SK-N-SH treated with all-trans-retinoic acid at 6 μM for 48 hours (cell line): Measurements from ENCODE around the gene TIAM1.

Experiments
- ATAC-seq: fragments of 200-7000 bp; cut with Tn5 transposase; 3 replicates; pipeline ENCODE4 v1.9.1; 2020; ENCODE audit warnings: mild to moderate bottlenecking, moderate library complexity
- ARNTL ChIP-seq: fragments of 450-650 bp; formaldehyde crosslinking; IDR thresholded peaks from 2 replicates; pipeline ENCODE4 v1.5.0; 2020; ENCODE audit warnings: low read depth, mild to moderate bottlenecking, moderate library complexity, borderline replicate concordance
- BACH2 ChIP-seq: fragments of 250-450 bp; sonication (Bioruptor Pico); IDR thresholded peaks from 2 replicates; pipeline ENCODE4 v1.9.0; 2021; ENCODE audit warnings: mild to moderate bottlenecking, borderline replicate concordance
- CREB5 ChIP-seq: fragments of 250-450 bp; sonication (Bioruptor Pico); IDR thresholded peaks from 2 replicates; pipeline ENCODE4 v1.5.1; 2020; ENCODE audit warnings: low read depth, mild to moderate bottlenecking, moderate library complexity
- CSRNP3 ChIP-seq: fragments of 250-450 bp; sonication (Bioruptor Pico); IDR thresholded peaks from 2 replicates; pipeline ENCODE4 v1.5.1; 2021; ENCODE audit warnings: mild to moderate bottlenecking, moderate library complexity
- ESRRG ChIP-seq: fragments of 250-450 bp; sonication (Bioruptor Pico); IDR thresholded peaks from 2 replicates; pipeline ENCODE4 v1.6.1; 2021; ENCODE audit warnings: mild to moderate bottlenecking
- ISL1 ChIP-seq: fragments of 250-450 bp; sonication (Bioruptor Pico); IDR thresholded peaks from 2 replicates; pipeline ENCODE4 v2.1.2; 2022; ENCODE audit warnings: mild to moderate bottlenecking, moderate library complexity
- OSR1 ChIP-seq: fragments of 250-450 bp; sonication (Bioruptor Pico); IDR thresholded peaks from 2 replicates; pipeline ENCODE4 v1.8.0; 2022; ENCODE audit warnings: moderate library complexity, mild to moderate bottlenecking, inconsistent platforms
- RARB ChIP-seq: fragments of 250-450 bp; sonication (Bioruptor Pico); IDR thresholded peaks from 2 replicates; pipeline ENCODE4 v1.8.0; 2021; ENCODE audit warnings: mild to moderate bottlenecking, moderate library complexity
- SNAI2 ChIP-seq: fragments of 250-450 bp; sonication (Bioruptor Pico); IDR thresholded peaks from 2 replicates; pipeline ENCODE4 v1.5.0; 2020; ENCODE audit warnings: mild to moderate bottlenecking, moderate library complexity
- TOX ChIP-seq: fragments of 250-450 bp; sonication (Bioruptor Pico); IDR thresholded peaks from 2 replicates; pipeline ENCODE4 v1.8.0; 2021; ENCODE audit warnings: mild to moderate bottlenecking, moderate library complexity, borderline replicate concordance
- ZFP3 ChIP-seq: fragments of 250-450 bp; sonication (Bioruptor Pico); IDR thresholded peaks from 2 replicates; pipeline ENCODE4 v1.5.0; 2020; ENCODE audit warnings: mild to moderate bottlenecking, moderate library complexity
- ZFP30 ChIP-seq: fragments of 450-650 bp; formaldehyde crosslinking; IDR thresholded peaks from 2 replicates; pipeline ENCODE4 v1.5.0; 2022; ENCODE audit warnings: mild to moderate bottlenecking, moderate library complexity
- ZNF565 ChIP-seq: fragments of 450-650 bp; formaldehyde crosslinking; conservative IDR thresholded peaks from 2 replicates; pipeline ENCODE4 v1.5.0; 2020; ENCODE audit warnings: low read depth, mild to moderate bottlenecking, moderate library complexity
- ZNF8 ChIP-seq: fragments of 450-650 bp; formaldehyde crosslinking; IDR thresholded peaks from 2 replicates; pipeline ENCODE4 v1.5.0; 2020; ENCODE audit warnings: mild to moderate bottlenecking, moderate library complexity
- TF ChIP-seq, protein P1 (sequence below): fragments of 250-450 bp; sonication (Bioruptor Pico); IDR thresholded peaks from 2 replicates; pipeline ENCODE4 v1.8.0; 2020; ENCODE audit warnings: mild to moderate bottlenecking, moderate library complexity, borderline replicate concordance

The TIAM1 gene

DNA sequence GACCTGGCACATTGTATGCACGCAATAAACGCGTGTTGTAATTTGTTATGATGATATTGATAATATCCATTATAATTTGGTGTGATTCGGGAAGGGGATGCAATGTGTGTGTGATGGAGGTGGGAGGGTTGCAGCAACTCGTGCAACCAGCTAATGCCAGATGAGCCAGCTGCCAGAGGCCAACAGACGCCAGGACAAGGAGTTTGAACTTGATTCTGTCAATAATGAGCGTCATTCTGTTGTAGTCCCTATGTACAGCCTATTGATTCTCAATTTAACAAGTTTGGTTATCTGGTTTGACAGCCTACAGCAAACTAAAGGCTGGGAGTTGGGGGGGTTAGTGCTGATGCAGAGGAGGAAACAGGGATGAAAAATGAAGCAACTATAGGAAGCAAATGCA, 35.5 kb downstream of the TIAM1 start:
- ATAC-seq = no peak

DNA sequence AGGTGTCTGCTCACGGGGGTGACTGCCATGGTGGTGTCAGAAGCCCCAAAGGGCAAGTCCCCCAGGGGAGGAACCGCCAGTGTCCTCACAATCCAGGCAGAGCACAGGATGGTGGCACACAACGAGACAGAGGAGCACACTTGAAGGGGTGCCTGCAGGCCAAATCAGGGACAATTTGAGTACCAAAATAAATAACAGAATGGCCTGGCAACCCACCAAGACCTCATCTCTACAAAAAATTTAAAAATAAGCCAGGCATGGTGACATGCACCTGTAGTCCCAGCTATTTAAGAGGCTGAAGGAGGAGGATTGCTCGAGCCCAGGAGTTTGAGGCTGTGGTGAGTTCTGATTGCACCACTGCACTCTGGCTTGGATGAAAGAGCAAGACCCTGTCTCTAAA, 38.2 kb downstream of the TIAM1 start:
- no peak for TF ChIP-seq BACH2 (CRISPR knock-in tag)
- no peak for ATAC-seq

More for the DNA sequence above, 35.5 kb downstream of the TIAM1 start:
- TF ChIP-seq ZFP3 (CRISPR knock-in tag) = no peak
- no peak for TF ChIP-seq OSR1 (CRISPR knock-in tag)
- TF ChIP-seq RARB (CRISPR knock-in tag) = no peak
- no peak for TF ChIP-seq CREB5 (CRISPR knock-in tag)
- no peak for TF ChIP-seq BACH2 (CRISPR knock-in tag)
- TF ChIP-seq ARNTL = no peak
- TF ChIP-seq, protein P1, sequence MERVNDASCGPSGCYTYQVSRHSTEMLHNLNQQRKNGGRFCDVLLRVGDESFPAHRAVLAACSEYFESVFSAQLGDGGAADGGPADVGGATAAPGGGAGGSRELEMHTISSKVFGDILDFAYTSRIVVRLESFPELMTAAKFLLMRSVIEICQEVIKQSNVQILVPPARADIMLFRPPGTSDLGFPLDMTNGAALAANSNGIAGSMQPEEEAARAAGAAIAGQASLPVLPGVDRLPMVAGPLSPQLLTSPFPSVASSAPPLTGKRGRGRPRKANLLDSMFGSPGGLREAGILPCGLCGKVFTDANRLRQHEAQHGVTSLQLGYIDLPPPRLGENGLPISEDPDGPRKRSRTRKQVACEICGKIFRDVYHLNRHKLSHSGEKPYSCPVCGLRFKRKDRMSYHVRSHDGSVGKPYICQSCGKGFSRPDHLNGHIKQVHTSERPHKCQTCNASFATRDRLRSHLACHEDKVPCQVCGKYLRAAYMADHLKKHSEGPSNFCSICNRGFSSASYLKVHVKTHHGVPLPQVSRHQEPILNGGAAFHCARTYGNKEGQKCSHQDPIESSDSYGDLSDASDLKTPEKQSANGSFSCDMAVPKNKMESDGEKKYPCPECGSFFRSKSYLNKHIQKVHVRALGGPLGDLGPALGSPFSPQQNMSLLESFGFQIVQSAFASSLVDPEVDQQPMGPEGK = no peak
- no peak for TF ChIP-seq TOX
- TF ChIP-seq ISL1 (CRISPR knock-in tag) = no peak

DNA sequence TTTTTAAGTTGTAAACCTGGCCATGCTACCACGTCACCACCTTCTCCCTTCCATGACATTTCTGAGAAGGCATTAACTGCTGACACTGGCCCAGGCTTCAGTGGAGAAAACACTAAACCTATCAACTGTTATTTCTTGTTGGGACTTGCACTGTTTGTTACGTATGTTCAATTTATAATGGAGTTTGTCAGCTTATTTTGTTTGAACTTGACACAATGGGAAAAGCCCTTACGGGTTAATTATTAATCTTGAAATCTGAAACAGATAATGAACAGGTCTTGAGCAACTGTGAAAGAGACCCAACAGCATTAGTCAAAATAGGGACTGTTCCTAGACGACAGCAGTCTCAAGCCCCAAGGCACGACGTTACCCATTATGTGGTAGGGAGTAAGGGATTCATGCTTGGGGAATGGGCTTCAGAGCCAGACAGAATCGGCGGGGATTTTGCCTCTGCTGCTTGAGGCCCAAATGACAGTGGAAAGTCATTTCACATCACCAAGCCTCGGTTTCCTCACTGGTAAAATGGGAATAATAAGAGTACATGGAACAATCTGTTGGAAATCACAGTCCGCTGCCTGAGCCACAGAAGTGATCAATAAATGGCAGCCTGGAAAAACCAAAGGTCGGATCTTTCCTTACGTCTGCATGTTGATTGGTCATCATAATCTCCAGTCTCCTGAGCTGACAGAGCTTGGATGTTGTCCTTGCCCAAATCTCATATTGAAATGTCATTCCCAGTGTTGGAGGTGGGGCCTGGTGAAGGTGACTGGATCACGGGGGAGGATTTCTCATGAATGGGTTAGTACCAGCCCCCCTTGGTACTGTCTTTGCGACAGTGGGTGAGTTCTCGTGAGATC, 44.5 kb downstream of the TIAM1 start:
- TF ChIP-seq SNAI2 (CRISPR knock-in tag) (no peak), ESRRG (CRISPR knock-in tag) (no peak), ZNF565 (CRISPR knock-in tag) (no peak), CREB5 (CRISPR knock-in tag) (no peak), TOX (no peak)
- no peak for ATAC-seq

DNA sequence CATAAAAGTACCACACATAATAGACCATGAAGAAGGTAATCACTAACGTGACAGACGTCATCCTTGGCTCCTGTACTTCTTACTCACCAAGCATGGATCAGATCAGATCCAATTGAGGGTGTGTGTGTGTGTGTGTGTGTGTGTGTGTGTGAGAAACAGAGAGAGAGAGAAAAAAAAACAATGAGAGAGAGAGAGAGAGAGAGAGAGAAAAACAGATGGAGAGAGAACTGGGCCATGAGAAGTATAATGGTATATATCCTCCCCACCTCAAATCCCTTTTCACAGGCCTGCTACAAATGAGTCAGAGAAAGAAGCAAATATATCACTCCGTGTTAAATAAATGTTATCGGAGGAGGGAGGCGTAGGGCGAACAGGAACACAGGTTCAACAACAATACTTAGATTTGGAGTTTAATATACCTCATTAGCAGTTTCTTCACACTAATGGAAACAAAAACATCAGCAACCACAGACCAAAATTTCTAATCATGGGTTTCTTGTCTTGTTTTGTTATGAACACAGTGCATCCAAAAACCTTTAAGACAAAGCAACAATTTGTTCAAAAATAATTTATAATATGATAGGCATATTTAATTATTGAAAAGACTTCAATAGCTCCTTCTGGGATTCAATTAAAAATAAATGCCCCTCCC, 45.3 kb downstream of the TIAM1 start:
- no peak for ATAC-seq

More for the DNA sequence above, 45.3 kb downstream of the TIAM1 start:
- TF ChIP-seq, protein P1 = no peak
- TF ChIP-seq CSRNP3 (no peak), ZNF565 (CRISPR knock-in tag) (no peak), ZNF8 (CRISPR knock-in tag) (no peak), CREB5 (CRISPR knock-in tag) (no peak), BACH2 (CRISPR knock-in tag) (no peak), TOX (no peak), RARB (CRISPR knock-in tag) (no peak), ZFP3 (CRISPR knock-in tag) (no peak), ZFP30 (CRISPR knock-in tag) (no peak)
